LNCaP clone FGC (cell line): Measurements from ENCODE around the gene GRHPR.

Experiments
- DNase-seq: peaks from one replicate; pipeline ENCODE4 v3.0.0-alpha.2; 2011; ENCODE audit warnings: low read depth
- H3K4me3 ChIP-seq: 2 replicates; pipeline ENCODE4 v1.5.1; 2011; ENCODE audit warnings: mild to moderate bottlenecking, low read depth, low read length, control low read depth
- TF ChIP-seq, protein P1 (sequence below): IDR thresholded peaks from 2 replicates; pipeline ENCODE4 v1.5.1; 2012; ENCODE audit warnings: mild to moderate bottlenecking; ENCODE audit not compliant: control insufficient read depth, insufficient read depth; ENCODE audit errors: extremely low read depth

GRHPR gene

GRCh38 chr9:37407468-37407867 is 15.0 kb upstream of the GRHPR start:
- TF ChIP-seq, protein P1, sequence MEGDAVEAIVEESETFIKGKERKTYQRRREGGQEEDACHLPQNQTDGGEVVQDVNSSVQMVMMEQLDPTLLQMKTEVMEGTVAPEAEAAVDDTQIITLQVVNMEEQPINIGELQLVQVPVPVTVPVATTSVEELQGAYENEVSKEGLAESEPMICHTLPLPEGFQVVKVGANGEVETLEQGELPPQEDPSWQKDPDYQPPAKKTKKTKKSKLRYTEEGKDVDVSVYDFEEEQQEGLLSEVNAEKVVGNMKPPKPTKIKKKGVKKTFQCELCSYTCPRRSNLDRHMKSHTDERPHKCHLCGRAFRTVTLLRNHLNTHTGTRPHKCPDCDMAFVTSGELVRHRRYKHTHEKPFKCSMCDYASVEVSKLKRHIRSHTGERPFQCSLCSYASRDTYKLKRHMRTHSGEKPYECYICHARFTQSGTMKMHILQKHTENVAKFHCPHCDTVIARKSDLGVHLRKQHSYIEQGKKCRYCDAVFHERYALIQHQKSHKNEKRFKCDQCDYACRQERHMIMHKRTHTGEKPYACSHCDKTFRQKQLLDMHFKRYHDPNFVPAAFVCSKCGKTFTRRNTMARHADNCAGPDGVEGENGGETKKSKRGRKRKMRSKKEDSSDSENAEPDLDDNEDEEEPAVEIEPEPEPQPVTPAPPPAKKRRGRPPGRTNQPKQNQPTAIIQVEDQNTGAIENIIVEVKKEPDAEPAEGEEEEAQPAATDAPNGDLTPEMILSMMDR: peak; percentile 33
- no peak overlapping the region for H3K4me3 ChIP-seq
- no peak for DNase-seq

GRCh38 chr9:37408933-37409710 is 13.4 kb upstream of the GRHPR start:
- TF ChIP-seq, protein P1: no peak
- no peak for DNase-seq
- no peak overlapping the region for H3K4me3 ChIP-seq

DNA sequence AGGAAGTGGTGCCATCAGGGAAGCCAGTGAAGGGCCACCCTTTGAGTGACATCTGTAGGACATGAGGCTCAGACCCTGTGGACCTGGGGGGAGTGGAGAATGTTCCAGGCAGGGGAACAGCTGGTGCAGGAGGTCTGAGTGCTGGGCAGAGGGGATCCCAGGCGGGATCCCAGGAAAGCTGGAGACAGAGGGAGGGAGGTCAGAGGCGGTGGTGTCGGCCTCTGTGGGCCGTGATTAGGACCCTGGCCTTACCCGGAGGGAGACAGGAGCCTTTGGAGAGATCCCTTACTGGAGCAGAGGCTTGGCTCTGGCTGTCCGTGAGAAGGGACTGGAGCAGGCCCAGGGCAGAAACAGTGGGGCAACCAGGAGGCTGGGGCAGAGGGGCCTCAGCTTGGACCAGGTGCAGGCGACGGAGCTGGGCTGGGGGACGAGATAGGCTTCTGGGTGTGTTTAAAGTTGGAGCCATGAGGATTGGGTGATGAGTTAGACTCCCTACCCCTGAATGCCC is 12.1 kb upstream of the GRHPR start:
- H3K4me3 ChIP-seq: no peak overlapping the region
- TF ChIP-seq, protein P1: no peak
- no peak for DNase-seq

DNA sequence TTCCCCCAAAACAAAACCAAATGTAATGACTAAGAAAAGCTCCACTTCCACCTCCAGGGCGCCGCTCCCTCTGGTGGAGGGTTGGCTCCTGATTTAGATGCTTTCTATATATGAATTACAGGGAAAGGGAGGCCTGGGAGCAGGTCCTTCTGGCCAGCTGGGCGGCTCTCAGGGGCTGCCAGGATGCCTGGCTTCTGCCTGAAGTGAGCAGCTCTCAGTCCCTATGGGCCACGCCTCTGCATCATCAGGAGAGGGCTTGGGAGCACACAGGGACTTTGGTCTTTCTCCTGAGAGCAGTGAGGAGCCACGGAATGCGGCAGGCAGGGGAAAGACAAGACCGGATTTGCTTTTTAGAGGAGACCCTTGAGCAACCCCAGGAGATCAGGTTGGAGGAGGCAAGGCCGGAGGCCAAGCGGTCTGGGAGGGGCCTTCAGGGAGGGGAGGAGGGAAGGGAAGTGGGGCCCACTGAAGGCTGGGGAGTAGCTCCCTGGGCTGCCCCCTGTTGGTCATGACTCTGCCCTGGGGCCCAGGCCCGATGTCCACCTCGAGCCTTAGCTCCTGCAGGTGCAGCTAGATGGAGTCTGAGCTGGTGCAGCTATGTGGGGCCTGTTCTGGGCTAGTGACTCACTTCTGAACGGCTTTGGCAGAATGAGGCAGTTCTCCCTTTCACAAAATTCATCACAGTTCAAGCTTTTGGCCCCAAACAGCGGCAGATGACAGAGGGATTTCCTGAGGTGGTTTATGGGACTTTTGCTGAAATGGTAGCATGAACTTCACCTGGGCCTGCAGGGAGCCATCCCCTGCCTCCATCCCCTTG is 11.3 kb upstream of the GRHPR start:
- TF ChIP-seq, protein P1: peak; percentile 25; the same call in 1 of the 2 replicates
- no peak overlapping the region for H3K4me3 ChIP-seq
- DNase-seq: no peak

GRCh38 chr9:37412431-37413151 is 9.9 kb upstream of the GRHPR start:
- DNase-seq: no peak
- TF ChIP-seq, protein P1: no peak
- no peak overlapping the region for H3K4me3 ChIP-seq

DNA sequence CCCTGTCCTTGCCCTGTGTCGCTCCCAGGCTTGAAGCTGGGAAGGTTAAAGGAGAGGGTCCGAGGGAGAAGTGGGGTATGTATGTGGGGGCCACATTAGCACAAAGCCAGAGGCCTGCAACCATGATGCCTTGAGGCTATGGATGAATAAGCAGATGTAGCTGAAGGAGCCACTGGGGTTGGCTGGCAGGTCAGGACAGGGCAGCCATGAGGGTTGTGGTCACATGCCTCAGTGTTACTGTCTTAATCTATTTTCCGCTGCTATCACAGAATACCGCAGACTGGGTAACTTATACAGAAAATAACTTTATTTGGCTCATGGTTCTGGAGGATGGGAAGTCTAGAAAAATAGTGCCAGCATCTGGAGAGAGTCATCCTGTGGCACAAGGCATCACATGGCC is 9.2 kb upstream of the GRHPR start:
- no peak overlapping the region for H3K4me3 ChIP-seq
- no peak for DNase-seq

More for the DNA sequence above, 9.2 kb upstream of the GRHPR start:
- TF ChIP-seq, protein P1: no peak
